Cardiac muscle cell (in vitro differentiated cells and primary cell): ENCODE measurements around the gene KLF6. TPM values are rescaled to one million over a fixed set of nuclear protein-coding genes. Genes with fewer than 3 reads are reported as not detected.
A peak's percentile ranks its signal among the peaks of the same experiment; 100 is the strongest.

Source experiments
- DNase-seq, 2 donors: peaks; one replicate each; pipeline versions ENCODE4 v3.0.0 to v3.0.0-alpha.2; 2010 to 2017; ENCODE audit warnings: low read depth in 1 of 2, low spot score in 1 of 2
- H3K27ac ChIP-seq: fragments of 200-600 bp; sonication (generic); 2 replicates; pipeline ENCODE4 v1.5.1; 2016
- H3K27me3 ChIP-seq: fragments of 200-600 bp; sonication (generic); 2 replicates; pipeline ENCODE4 v1.6.0; 2016; ENCODE audit warnings: control low read depth
- H3K36me3 ChIP-seq: fragments of 200-600 bp; sonication (generic); 2 replicates; pipeline ENCODE4 v1.5.1; 2016; ENCODE audit warnings: control low read depth
- H3K4me1 ChIP-seq: fragments of 200-600 bp; sonication (generic); 2 replicates; pipeline ENCODE4 v1.8.1; 2017; ENCODE audit warnings: low read depth, mild to moderate bottlenecking, mixed run types
- H3K4me3 ChIP-seq: fragments of 200-600 bp; sonication (generic); 2 replicates; pipeline ENCODE4 v1.5.1; 2016; ENCODE audit warnings: mild to moderate bottlenecking
- H3K9me3 ChIP-seq: fragments of 200-600 bp; sonication (generic); 2 replicates; pipeline ENCODE4 v1.5.1; 2017; ENCODE audit warnings: low read depth, mild to moderate bottlenecking, control low read depth
- polyA plus RNA-seq: library from polyadenylated mRNA; unstranded; fragments of >200 nt; fragmentation: Nextera tagmentation; extraction: Ambion mirVana; gene quantifications from 2 replicates; pipeline ENCODE4 v1.2.1, GENCODE V29; 2016
- total RNA-seq: library from RNA; depleted of rRNA; stranded (reverse); fragments of >200 nt; gene quantifications from 2 replicates; pipeline ENCODE4 v1.2.3, GENCODE V29; 2016
- TF ChIP-seq, protein P1 (sequence below): IDR thresholded peaks from 2 replicates; pipeline ENCODE4 v1.5.1; 2012; ENCODE audit warnings: low read depth, mild to moderate bottlenecking, low read length

The KLF6 gene
- total and polyA plus RNA-seq, 2 experiments from 2014 or later, result 8.4 to 40.3 TPM

DNA sequence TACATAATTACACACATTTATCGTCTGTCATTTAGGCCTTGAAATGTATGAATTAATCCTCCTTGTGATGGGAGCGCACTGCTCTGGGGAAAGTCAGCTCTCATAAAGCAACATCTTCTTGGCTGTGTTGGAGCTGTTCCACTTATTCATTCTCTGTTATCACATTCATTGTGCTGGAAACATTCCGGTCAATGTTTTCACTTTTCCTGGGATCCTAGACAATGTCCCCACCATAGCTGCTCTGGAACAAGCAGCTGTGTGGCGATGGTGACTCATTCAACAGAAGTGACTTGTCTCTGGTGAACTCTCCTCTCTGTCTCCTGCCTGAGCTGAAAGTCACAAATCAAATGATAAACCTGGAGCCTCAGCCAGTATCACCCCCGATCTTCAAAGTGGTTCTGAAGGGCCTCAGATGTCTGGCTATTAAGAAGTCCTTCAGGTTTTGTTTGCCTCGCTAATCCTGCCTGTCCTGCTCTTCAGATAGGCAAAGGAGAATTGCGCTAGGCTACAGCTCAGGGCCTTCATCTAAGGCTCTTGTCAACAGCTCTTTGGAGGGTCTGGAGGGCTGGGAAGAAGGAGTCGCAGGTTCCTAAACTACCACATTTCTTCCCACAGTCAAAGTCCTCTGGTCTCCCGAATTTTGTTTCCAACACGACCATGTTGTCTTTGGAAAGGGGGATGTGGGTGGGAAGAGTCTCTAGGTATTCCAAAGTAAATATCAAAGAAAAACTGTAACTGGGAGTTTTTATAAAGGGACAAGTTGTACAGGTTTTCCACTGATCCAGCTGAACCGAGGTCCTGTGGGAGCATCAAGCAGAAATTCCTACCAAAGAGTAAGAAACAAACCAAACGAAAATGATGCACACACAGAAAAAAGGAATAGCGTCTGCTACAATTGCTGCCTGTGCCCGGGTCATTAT is 29.3 kb downstream of the KLF6 start:
- DNase-seq, result peak; percentile 82 to 85
- Histone ChIP-seq H3K27ac (no peak overlapping the region), H3K36me3 (no peaks in the 10 kb centered on the region), H3K4me1 (peaks cover 23% of the 10 kb centered on the region), H3K4me3 (no peak overlapping the region), H3K9me3 (no peaks in the 10 kb centered on the region), H3K27me3 (peaks cover 30% of the 10 kb centered on the region)
- TF ChIP-seq, protein P1, sequence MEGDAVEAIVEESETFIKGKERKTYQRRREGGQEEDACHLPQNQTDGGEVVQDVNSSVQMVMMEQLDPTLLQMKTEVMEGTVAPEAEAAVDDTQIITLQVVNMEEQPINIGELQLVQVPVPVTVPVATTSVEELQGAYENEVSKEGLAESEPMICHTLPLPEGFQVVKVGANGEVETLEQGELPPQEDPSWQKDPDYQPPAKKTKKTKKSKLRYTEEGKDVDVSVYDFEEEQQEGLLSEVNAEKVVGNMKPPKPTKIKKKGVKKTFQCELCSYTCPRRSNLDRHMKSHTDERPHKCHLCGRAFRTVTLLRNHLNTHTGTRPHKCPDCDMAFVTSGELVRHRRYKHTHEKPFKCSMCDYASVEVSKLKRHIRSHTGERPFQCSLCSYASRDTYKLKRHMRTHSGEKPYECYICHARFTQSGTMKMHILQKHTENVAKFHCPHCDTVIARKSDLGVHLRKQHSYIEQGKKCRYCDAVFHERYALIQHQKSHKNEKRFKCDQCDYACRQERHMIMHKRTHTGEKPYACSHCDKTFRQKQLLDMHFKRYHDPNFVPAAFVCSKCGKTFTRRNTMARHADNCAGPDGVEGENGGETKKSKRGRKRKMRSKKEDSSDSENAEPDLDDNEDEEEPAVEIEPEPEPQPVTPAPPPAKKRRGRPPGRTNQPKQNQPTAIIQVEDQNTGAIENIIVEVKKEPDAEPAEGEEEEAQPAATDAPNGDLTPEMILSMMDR, result no peak

DNA sequence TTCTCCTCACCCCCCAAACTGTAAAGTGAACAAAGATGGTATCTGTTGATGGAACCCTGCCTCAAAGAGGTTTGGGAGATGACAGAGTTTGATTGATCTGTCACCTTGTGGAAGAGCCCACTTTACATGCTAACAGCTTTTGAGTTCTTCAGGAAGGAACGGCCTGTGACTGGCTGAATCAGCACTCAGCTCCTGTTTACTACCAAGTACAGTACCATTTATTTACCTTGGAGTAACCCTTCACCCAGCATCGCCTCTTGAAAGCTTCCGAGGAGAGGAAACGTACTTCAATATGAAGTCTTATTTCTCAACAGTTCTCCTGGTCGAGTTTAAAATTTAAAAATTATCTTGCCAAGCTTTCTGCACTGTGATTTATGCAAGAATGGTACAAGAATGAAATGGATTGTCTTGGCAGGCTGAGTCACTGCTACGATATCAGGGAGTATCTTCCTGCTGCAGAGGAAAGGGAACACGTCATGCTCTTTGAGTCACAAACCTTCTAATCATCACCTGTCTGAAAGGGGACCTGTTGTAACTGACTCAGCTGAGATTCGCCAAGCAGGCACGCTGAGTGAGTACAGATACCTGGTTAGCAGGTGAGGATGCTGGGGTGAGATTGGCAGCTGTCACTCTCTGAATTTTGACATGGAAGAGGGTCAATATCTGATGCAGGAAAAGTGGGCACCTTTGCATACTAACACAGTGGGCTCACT is 30.1 kb downstream of the KLF6 start:
- peaks cover 22% of the 10 kb centered on the region for H3K27me3 ChIP-seq
- no peak overlapping the region for H3K4me3 ChIP-seq
- peaks cover 31% of the 10 kb centered on the region for H3K4me1 ChIP-seq
- H3K9me3 ChIP-seq, result no peaks in the 10 kb centered on the region
- H3K27ac ChIP-seq, result no peak overlapping the region
- TF ChIP-seq, protein P1, result no peak
- peak in 1 of 2 donors; percentile 97 for DNase-seq
- H3K36me3 ChIP-seq, result no peaks in the 10 kb centered on the region

DNA sequence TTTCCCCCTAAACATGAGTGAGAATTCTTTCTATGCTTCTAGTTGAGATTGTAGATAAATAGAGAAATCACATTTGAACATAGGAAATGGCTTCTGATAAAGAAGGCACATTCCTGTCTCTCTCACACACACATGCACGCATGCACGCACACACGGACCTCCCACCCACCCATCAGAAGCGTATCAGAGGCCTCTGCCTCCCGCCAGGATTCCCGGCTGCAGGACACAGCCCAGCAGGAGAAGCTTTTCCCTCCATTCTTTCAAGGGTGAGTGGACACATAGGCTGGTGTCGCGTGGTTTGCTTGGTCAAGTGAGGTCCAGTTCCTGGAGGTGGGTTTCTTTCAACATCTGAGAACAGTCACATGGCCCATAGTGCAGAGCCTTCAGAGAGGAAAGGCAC is 34.2 kb downstream of the KLF6 start:
- DNase-seq, result peak in 1 of 2 donors; percentile 64
- Histone ChIP-seq H3K27ac (no peak overlapping the region), H3K4me1 (peaks cover 39% of the 10 kb centered on the region), H3K27me3 (peaks cover 10% of the 10 kb centered on the region), H3K9me3 (no peaks in the 10 kb centered on the region), H3K36me3 (no peaks in the 10 kb centered on the region), H3K4me3 (no peak overlapping the region)
- TF ChIP-seq, protein P1, result no peak

DNA sequence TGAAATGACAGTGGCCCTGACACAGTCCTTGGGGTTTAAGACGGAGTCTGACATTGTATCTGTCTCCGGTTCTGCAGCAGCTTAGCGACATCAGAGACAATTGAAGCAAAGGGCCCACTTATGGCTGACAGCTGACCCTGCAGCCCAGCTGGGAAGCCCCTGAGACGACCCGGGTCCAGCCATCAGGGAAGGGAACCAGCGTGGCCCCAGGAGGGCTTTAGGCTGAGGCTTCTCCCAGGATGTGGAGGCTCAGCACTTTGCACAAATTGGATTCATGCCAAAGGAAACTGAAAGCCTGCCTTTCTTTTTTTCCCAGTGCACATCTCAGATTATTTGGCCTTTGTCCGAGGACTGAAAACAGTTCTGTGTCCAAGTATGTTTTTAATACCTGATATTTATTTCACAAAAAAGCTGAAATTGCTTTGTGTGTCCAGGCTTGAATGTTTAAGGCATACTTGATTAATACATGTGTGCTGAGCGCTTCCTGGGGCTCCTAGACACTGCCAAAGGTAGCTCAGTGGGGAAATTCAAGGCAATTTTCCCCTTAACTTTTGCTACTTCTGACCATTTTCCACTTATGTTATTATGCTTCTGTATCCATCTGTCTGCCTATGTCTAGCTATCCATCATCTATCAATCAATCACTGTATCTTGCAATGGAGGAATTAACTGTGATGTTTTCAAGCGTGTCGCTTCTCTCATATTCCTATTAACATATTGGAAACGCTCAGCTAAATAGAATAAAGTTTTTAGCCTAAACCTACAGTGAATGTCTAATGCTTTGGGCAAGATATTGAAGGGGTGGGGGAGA is 34.8 kb downstream of the KLF6 start:
- Histone ChIP-seq H3K27me3 (peaks cover 17% of the 10 kb centered on the region), H3K36me3 (no peaks in the 10 kb centered on the region), H3K27ac (peak overlapping the region; percentile 60), H3K4me3 (no peak overlapping the region), H3K9me3 (no peaks in the 10 kb centered on the region), H3K4me1 (peaks cover 34% of the 10 kb centered on the region)
- TF ChIP-seq, protein P1, result no peak
- DNase-seq, result peak; percentile 66 to 73

DNA sequence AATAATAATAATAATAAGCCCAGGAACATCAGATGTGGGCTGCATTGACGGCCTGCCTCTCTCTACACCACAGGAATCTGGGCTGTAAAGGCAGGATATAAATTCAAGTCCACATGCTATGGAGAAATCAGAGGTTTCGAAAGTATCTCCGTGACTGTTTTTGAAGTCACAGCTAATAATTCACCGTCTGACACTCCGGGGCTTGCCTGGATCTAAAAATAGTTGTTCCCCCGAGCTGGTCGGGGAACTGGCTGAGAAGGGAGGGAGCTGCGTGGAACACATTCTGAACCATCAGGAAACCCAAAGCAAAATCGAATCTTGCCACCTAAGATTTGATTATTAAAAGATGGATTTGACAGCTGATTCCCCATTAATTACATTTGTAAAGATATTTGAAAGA is 35.4 kb downstream of the KLF6 start:
- Histone ChIP-seq H3K36me3 (no peaks in the 10 kb centered on the region), H3K4me1 (peaks cover 31% of the 10 kb centered on the region), H3K4me3 (no peak overlapping the region), H3K9me3 (no peaks in the 10 kb centered on the region), H3K27ac (peak overlapping the region; percentile 60), H3K27me3 (peaks cover 18% of the 10 kb centered on the region)
- TF ChIP-seq, protein P1, result no peak
- DNase-seq, result peak; percentile 75 to 86
